H1 (cell line): ENCODE results near the gene GLDC. TPM values are rescaled to one million over a fixed set of nuclear protein-coding genes. Genes with fewer than 3 reads are reported as not detected.

Source experiments
- CBX5 ChIP-seq: fragments of 300-800, 300-1000 bp; sonication (generic); IDR thresholded peaks from 2 replicates; pipeline ENCODE4 v1.7.1; 2016; ENCODE audit warnings: antibody characterized with exemption, low read length, low read depth
- CHD7 ChIP-seq: fragments of 300-600 bp; sonication (generic); IDR thresholded peaks from 2 replicates; pipeline ENCODE4 v1.7.1; 2012; ENCODE audit warnings: low read length, moderate library complexity, mild to moderate bottlenecking, inconsistent platforms; ENCODE audit not compliant: insufficient replicate concordance
- CREB1 ChIP-seq: IDR thresholded peaks from 2 replicates; pipeline ENCODE4 v1.6.1; 2012; ENCODE audit warnings: inconsistent platforms
- JUN ChIP-seq: IDR thresholded peaks from 2 replicates; pipeline ENCODE4 v1.6.1; 2011; ENCODE audit warnings: low read depth, mild to moderate bottlenecking, improper control_type of control experiment, low read length
- KDM4A ChIP-seq: IDR thresholded peaks from one replicate; pipeline ENCODE4 v1.7.1; 2012; ENCODE audit warnings: low read depth, mild to moderate bottlenecking, moderate library complexity, low read length, inconsistent platforms; ENCODE audit not compliant: severe bottlenecking
- KDM5A ChIP-seq: fragments of 200-600 bp; IDR thresholded peaks from 2 replicates; pipeline ENCODE4 v1.7.1; 2012; ENCODE audit warnings: mild to moderate bottlenecking, low read length, inconsistent platforms, mixed read lengths
- SIX5 ChIP-seq: IDR thresholded peaks from 2 replicates; pipeline ENCODE4 v1.6.1; 2011; ENCODE audit warnings: mild to moderate bottlenecking, low read depth, low read length
- SP2 ChIP-seq: IDR thresholded peaks from 2 replicates; pipeline ENCODE4 v1.6.1; 2012; ENCODE audit warnings: mild to moderate bottlenecking, low read length, inconsistent platforms
- TAF1 ChIP-seq: IDR thresholded peaks from 2 replicates; pipeline ENCODE4 v1.6.1; 2011; ENCODE audit warnings: mild to moderate bottlenecking, low read depth, low read length
- TAF7 ChIP-seq: optimal IDR thresholded peaks from 2 replicates; pipeline ENCODE3; 2011; ENCODE audit warnings: low read depth, mild to moderate bottlenecking, inconsistent platforms, low read length, moderate library complexity, borderline replicate concordance
- TEAD4 ChIP-seq: IDR thresholded peaks from 2 replicates; pipeline ENCODE4 v1.6.1; 2012; ENCODE audit warnings: low read depth, low read length, inconsistent platforms, mixed read lengths
- ZNF274 ChIP-seq: IDR thresholded peaks from 2 replicates; pipeline ENCODE4 v1.7.0; 2012; ENCODE audit warnings: low read length, borderline replicate concordance; ENCODE audit errors: extremely low read depth
- polyA plus RNA-seq, 7 experiments: library from polyadenylated mRNA; depleted of rRNA in 3 of 7; stranded (reverse) in 5 of 7; unstranded in 2 of 7; fragments of >200 nt in 5 of 7; fragments of 200-250 nt in 2 of 7; gene quantifications; 1 replicate in 5 of 7; 2 replicates in 1 of 7; 4 replicates in 1 of 7; pipeline versions ENCODE4 v1.2.1 to v1.2.3, GENCODE V29; 2011 to 2013; ENCODE audit warnings: missing spikeins in 2 of 7, mixed read lengths in 2 of 7
- total RNA-seq: library from RNA; stranded (reverse); fragmentation: NEBNext Ultra II Directional; extraction: Animal tissue kit (Norgen Biotek cat#: 25700); gene quantifications from 2 replicates; pipeline ENCODE4 v1.2.1, GENCODE V29; 2021

GLDC gene
- total and polyA plus RNA-seq, 2 of the 8 experiments (the other 6 are each of a cell fraction or from before 2014, with no cell fraction given): 48.8 to 101 TPM

GRCh38 chr9:6590772-6591384 is 54.7 kb downstream of the GLDC start (continued):
- TF ChIP-seq CHD7: no peak
- no peak for TF ChIP-seq TEAD4
- TF ChIP-seq SP2: no peak
- TF ChIP-seq CREB1: no peak
- no peak for TF ChIP-seq KDM5A
- TF ChIP-seq TAF1: no peak
- TF ChIP-seq CBX5: no peak
- no peak for TF ChIP-seq TAF7
- TF ChIP-seq KDM4A: no peak
- no peak for TF ChIP-seq SIX5
- TF ChIP-seq JUN: no peak
- no peak for TF ChIP-seq ZNF274
- TF ChIP-seq, all 59 proteins: peak for 0
